ENCODE data around the gene YKT6.

YKT6 gene

DNA sequence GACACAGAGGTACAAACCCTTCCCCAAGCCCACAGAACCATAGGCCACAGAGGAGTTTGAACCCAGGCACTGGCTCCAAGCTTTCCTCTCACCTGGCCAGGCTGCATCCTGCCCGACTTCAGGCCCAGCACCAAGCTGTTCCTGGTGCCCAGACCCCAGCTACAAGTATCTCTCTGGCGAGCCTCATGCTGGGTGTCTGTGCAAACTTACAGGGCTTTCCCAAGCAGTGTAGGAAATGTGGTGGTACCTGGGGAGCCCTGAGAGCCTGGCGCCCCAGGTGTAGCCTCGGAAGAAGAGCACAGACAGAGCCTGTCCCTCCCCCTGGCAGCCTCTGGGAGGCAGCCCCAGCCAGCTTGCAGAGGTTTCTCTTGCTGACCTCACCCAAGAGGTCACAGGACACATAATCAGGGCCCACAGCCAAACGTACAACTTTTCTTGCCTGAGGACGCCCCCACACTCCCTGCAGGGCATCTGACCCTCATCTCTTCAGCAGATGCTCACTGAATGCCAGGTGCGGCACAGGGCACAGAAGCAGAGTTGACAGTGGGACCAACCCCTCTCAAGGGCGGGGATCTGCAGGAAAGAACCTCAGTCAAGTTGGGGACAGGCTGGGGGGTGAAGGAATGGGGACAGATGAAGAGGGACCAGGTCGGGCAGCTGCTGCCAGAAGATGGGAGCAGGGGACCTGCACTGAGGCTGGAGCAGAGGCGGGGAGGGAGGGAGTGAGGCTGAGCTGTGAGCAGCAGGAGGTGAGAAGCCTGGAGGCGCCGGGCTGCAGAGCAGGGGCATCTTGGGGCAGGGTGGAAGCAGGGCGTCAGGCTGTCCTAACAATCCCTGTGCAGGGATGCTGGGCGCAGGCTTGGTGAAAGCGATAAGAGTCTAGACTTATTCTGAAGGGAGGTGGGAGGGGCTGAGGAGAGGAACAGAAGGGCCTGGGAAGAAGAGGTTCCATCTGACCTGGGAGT lies 43.4 kb upstream of the YKT6 start:
- no peak overlapping the region for H3K27ac ChIP-seq
- TF ChIP-seq, protein P1, sequence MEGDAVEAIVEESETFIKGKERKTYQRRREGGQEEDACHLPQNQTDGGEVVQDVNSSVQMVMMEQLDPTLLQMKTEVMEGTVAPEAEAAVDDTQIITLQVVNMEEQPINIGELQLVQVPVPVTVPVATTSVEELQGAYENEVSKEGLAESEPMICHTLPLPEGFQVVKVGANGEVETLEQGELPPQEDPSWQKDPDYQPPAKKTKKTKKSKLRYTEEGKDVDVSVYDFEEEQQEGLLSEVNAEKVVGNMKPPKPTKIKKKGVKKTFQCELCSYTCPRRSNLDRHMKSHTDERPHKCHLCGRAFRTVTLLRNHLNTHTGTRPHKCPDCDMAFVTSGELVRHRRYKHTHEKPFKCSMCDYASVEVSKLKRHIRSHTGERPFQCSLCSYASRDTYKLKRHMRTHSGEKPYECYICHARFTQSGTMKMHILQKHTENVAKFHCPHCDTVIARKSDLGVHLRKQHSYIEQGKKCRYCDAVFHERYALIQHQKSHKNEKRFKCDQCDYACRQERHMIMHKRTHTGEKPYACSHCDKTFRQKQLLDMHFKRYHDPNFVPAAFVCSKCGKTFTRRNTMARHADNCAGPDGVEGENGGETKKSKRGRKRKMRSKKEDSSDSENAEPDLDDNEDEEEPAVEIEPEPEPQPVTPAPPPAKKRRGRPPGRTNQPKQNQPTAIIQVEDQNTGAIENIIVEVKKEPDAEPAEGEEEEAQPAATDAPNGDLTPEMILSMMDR (conservative IDR thresholded peaks at IDR 0.05): no peak
- TF ChIP-seq ZFX (IDR thresholded peaks at IDR 0.05): no peak

DNA sequence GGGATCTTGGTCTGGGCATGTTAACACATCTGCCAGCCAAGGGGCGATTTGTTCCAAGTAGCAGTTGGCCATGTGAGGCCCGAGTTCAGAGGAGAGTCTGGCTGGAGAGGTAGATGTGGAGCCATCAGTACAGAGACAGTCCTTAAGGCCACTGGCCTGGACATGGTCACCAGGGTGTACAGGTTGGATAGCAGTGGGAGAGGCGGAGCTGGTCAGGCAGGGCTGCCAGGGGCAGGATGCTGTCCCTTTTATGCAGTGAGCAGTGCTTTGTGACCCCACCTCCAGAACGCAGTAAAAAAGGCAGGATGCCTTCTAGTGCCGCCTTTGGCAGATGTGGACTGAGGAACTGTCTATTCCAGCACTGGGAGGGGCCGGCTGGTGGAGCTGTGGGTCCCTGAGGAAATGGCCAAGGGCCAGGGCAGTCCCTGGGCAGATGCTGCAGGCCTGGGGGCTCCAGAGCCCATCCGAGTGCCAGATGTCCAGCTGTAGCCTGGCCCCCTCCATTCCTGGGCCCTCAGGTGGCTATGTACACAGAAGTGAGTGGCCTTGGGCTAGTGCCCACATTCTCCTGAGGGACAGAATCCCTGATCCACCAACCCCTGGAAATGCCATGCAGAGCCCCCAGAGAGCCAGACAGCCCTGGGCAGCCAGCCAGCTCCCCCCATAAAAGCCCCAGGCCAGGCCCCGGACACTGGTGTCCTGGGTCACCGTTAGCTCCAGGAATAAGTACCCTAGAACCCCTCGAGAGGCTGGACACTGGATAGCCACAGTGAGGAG lies 42.5 kb upstream of the YKT6 start:
- no peak overlapping the region for H3K27ac ChIP-seq
- TF ChIP-seq ZFX (IDR thresholded peaks at IDR 0.05): no peak
- TF ChIP-seq, protein P1 (conservative IDR thresholded peaks at IDR 0.05): no peak

DNA sequence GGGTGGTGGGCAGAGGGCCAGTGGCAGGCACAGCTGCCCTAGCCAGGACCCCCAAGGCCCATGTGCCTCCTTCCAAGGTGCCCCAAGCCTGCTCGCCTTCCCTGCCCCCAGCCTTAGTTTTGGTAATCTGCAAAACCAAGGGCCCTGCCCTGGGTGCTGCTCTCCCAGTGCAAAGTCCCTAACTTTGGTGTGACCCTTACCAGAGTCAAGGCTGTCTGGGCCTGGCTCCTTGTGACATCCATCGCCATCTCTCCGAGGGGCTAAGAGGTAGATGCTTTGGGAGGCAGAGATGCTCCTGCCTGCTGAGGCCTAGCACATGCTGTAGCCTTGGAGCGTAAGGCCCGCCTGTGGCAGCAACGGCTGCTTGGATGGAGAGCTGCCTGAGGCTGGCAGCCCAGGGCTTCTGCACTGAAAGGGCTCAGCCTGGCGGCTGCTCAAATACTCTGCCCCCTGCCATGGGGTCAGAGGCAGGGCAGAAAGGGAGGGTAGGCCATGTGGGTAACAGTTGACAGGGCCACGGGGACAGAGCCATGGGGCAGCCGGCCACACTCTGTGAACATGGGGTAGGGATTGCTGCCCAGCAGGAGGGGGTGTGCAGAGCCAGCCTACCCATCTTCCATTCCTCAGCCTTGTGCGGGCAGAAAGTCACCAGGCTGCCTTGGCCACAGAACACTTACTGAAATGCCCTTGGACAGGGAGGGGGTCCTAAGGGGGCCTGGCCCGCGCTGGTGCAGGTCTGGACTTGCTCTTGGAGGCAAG lies 41.7 kb upstream of the YKT6 start:
- no peak overlapping the region for H3K27ac ChIP-seq
- TF ChIP-seq ZFX (IDR thresholded peaks at IDR 0.05): no peak
- TF ChIP-seq, protein P1 (conservative IDR thresholded peaks at IDR 0.05): no peak

DNA sequence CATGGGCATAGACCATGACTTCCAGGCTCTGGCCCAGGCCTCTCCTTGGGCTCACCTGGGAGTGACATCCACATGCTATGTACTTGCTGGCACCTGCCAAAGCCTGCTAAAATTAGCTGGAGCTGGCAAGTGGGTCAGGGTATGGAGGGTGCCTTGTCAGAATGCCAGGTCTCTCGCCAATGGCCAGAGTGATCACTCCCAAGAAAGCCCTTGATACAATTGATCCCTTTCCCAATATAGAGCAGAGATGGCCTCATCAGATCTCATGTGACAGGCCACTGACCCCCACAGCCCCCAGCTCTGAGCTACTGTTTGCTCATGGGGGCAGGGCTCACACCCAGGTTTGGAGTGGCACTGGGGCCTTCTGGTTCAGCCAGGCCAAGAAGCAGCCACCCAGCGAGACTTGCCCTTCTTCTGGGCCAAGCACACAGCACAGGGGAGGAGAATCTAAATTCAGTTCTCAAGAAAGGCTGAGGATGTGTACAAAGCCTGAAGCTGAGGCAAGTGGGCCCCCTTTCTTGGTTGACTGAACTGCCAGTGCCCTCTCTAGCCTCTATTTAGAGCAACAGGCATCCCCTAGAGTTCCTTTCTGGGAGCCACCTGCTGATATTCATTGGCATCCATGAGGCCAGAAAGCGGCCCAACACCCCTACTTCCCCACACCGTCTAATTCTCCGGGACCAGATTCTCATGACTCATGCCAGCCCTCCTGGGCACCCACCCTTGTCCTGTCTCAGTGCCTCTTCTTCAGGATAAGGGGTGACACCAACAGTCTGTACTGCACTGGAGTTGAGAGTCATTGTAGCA lies 40.8 kb upstream of the YKT6 start:
- TF ChIP-seq, protein P1 (conservative IDR thresholded peaks at IDR 0.05): no peak
- no peak for TF ChIP-seq ZFX (IDR thresholded peaks at IDR 0.05)
- no peak overlapping the region for H3K27ac ChIP-seq

DNA sequence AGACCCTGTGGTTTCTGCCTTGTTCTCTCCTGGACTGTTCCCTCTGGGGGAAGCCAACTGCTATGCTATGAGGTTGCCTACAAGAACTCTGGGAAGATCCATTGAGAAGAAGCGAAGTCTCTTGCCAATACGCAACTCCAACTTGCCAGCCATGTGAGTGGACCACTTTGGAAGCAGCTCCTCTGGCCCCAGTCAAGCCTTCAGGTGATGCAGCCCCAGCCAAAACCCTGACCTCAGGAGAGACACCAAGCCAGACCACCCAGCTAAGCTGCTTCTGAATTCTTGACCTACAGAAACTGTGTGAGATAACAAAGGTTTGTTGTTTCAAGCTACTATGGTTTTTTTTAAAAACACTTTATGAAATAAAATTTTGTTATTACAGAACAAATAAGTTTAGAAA lies 39.4 kb upstream of the YKT6 start:
- H3K27ac ChIP-seq: no peak overlapping the region
- TF ChIP-seq, protein P1 (conservative IDR thresholded peaks at IDR 0.05): no peak
- no peak for TF ChIP-seq ZFX (IDR thresholded peaks at IDR 0.05)

DNA sequence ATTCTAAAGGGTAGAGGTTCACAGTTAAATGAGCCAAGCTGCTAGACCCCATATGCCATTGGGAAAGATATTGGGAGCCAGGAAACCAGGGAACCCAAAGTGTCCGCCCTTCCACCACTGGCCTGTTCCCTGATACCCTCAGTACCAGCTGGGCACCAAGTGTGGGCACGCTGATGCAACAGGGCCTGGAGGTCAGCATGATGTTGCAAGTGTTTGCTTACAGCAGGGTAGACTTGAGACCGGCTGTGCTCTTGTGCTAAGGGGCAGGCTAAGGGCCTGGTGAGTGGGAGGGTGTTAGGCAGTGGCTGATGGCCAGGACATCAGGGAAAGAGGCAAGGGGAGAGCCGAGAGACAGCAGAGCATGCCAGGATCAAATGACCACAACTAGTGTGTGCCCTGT lies 38.6 kb upstream of the YKT6 start:
- TF ChIP-seq ZFX (IDR thresholded peaks at IDR 0.05): no peak
- TF ChIP-seq, protein P1 (conservative IDR thresholded peaks at IDR 0.05): no peak

More for the DNA sequence above, 38.6 kb upstream of the YKT6 start:
- no peak overlapping the region for H3K27ac ChIP-seq
